HepG2 (cell line): ENCODE results near the gene SRF. TPM values are rescaled to one million over a fixed set of nuclear protein-coding genes. Genes with fewer than 3 reads are reported as not detected.
A peak's percentile ranks its signal among the peaks of the same experiment; 100 is the strongest.

Source experiments
- BRCA1 ChIP-seq: sonication (generic); formaldehyde crosslinking; IDR thresholded peaks from 2 replicates; pipeline ENCODE4 v1.4.0; 2020; ENCODE audit warnings: missing genetic modification reagents
- EZH2 ChIP-seq: conservative IDR thresholded peaks from 2 replicates; pipeline ENCODE4 v1.6.1; 2012; ENCODE audit warnings: mild to moderate bottlenecking, low read depth, low read length, moderate library complexity
- FOSL2 ChIP-seq: sonication (generic); formaldehyde crosslinking; IDR thresholded peaks from 2 replicates; pipeline ENCODE4 v1.4.0; 2020; ENCODE audit warnings: missing genetic modification reagents
- GPN1 ChIP-seq: sonication (generic); formaldehyde crosslinking; IDR thresholded peaks from 2 replicates; pipeline ENCODE4 v1.5.1; 2020; ENCODE audit warnings: missing genetic modification reagents, borderline replicate concordance
- HNF4A ChIP-seq: sonication (generic); formaldehyde crosslinking; IDR thresholded peaks from 2 replicates; pipeline ENCODE4 v1.4.0; 2020; ENCODE audit warnings: missing genetic modification reagents
- IRF2 ChIP-seq: IDR thresholded peaks from 2 replicates; pipeline ENCODE4 v1.6.1; 2018; ENCODE audit warnings: missing genetic modification reagents, missing compliant biosample characterization
- IRX3 ChIP-seq: sonication (generic); formaldehyde crosslinking; IDR thresholded peaks from 2 replicates; pipeline ENCODE4 v1.8.1; 2023; ENCODE audit warnings: mild to moderate bottlenecking, low read depth, missing genetic modification reagents, borderline replicate concordance
- KAT2B ChIP-seq: fragments of 150-350 bp; IDR thresholded peaks from 2 replicates; pipeline ENCODE4 v1.6.1; 2014; ENCODE audit warnings: low read depth, low read length, borderline replicate concordance
- KAT8 ChIP-seq: IDR thresholded peaks from 2 replicates; pipeline ENCODE4 v1.6.1; 2016; ENCODE audit warnings: missing genetic modification reagents, missing compliant biosample characterization
- MXI1 ChIP-seq: IDR thresholded peaks from 3 replicates; pipeline ENCODE4 v1.6.1; 2012; ENCODE audit warnings: low read depth, low read length, inconsistent platforms, borderline replicate concordance
- TMF1 ChIP-seq: sonication (generic); formaldehyde crosslinking; IDR thresholded peaks from 2 replicates; pipeline ENCODE4 v1.8.1; 2022; ENCODE audit warnings: low read depth, missing genetic modification reagents
- ZBTB3 ChIP-seq: sonication (generic); formaldehyde crosslinking; IDR thresholded peaks from 2 replicates; pipeline ENCODE4 v1.4.0; 2020; ENCODE audit warnings: low read depth, mild to moderate bottlenecking, moderate library complexity, missing genetic modification reagents, borderline replicate concordance
- ZBTB7B ChIP-seq: sonication (generic); formaldehyde crosslinking; IDR thresholded peaks from 2 replicates; pipeline ENCODE4 v1.4.0; 2020; ENCODE audit warnings: missing genetic modification reagents
- ZC3H13 ChIP-seq: sonication (generic); formaldehyde crosslinking; IDR thresholded peaks from 2 replicates; pipeline ENCODE4 v1.8.1; 2023; ENCODE audit warnings: mild to moderate bottlenecking, missing genetic modification reagents, moderate library complexity
- ZNF446 ChIP-seq: sonication (generic); formaldehyde crosslinking; IDR thresholded peaks from 2 replicates; pipeline ENCODE4 v1.5.0; 2020; ENCODE audit warnings: mild to moderate bottlenecking, missing genetic modification reagents
- ZNF501 ChIP-seq: sonication (generic); formaldehyde crosslinking; IDR thresholded peaks from 2 replicates; pipeline ENCODE4 v1.5.1; 2020; ENCODE audit warnings: mild to moderate bottlenecking, moderate library complexity, missing genetic modification reagents
- ZNF629 ChIP-seq: sonication (generic); formaldehyde crosslinking; conservative IDR thresholded peaks from 2 replicates; pipeline ENCODE4 v1.5.0; 2020; ENCODE audit warnings: missing genetic modification reagents
- ZNF792 ChIP-seq: IDR thresholded peaks from 2 replicates; pipeline ENCODE4 v1.6.1; 2016
- ZNF878 ChIP-seq: sonication (generic); formaldehyde crosslinking; IDR thresholded peaks from 2 replicates; pipeline ENCODE4 v1.8.1; 2023; ENCODE audit warnings: mild to moderate bottlenecking, missing genetic modification reagents, moderate library complexity
- ZSCAN30 ChIP-seq: sonication (generic); formaldehyde crosslinking; IDR thresholded peaks from 2 replicates; pipeline ENCODE4 v1.5.0; 2020; ENCODE audit warnings: mild to moderate bottlenecking, missing genetic modification reagents
- polyA plus RNA-seq, 8 experiments: library from polyadenylated mRNA; depleted of rRNA in 3 of 8; stranded (reverse) in 7 of 8; unstranded in 1 of 8; fragments of >200 nt; fragmentation: Illumina TruSeq in 4 of 8; extraction: Trizol in 4 of 8; gene quantifications; 2 replicates each; pipeline versions ENCODE4 v1.2.1 to v1.2.3, GENCODE V29; 2011 to 2016; ENCODE audit warnings: low read depth in 4 of 8, missing spikeins in 1 of 8, mixed read lengths in 1 of 8; ENCODE audit not compliant: insufficient read depth in 1 of 8
- total RNA-seq, 5 experiments: library from RNA; depleted of rRNA; stranded (reverse); fragments of >200 nt; fragmentation: Illumina TruSeq; extraction: Trizol; gene quantifications; 2 replicates each; pipeline ENCODE4 v1.2.3, GENCODE V29; 2016; ENCODE audit warnings: low read depth in 1 of 5
- TF ChIP-seq, protein P1 (sequence below): sonication (generic); formaldehyde crosslinking; IDR thresholded peaks from 2 replicates; pipeline ENCODE4 v1.4.0; 2020; ENCODE audit warnings: mild to moderate bottlenecking, missing genetic modification reagents, borderline replicate concordance
- TF ChIP-seq, protein P2 (sequence below): sonication (generic); formaldehyde crosslinking; IDR thresholded peaks from 2 replicates; pipeline ENCODE4 v1.5.0; 2020; ENCODE audit warnings: missing genetic modification reagents
- TF ChIP-seq, protein P3 (sequence below): sonication (generic); formaldehyde crosslinking; IDR thresholded peaks from 2 replicates; pipeline ENCODE4 v1.5.1; 2020; ENCODE audit warnings: mild to moderate bottlenecking, moderate library complexity, missing genetic modification reagents
- TF ChIP-seq, protein P4 (sequence below): fragments of 450-650 bp; IDR thresholded peaks from 2 replicates; pipeline ENCODE4 v1.6.1; 2017; ENCODE audit warnings: mild to moderate bottlenecking

SRF gene
- total and polyA plus RNA-seq, 2 of the 13 experiments (the other 11 are each of a cell fraction or from before 2014, with no cell fraction given) = 25.5 to 44.1 TPM

DNA sequence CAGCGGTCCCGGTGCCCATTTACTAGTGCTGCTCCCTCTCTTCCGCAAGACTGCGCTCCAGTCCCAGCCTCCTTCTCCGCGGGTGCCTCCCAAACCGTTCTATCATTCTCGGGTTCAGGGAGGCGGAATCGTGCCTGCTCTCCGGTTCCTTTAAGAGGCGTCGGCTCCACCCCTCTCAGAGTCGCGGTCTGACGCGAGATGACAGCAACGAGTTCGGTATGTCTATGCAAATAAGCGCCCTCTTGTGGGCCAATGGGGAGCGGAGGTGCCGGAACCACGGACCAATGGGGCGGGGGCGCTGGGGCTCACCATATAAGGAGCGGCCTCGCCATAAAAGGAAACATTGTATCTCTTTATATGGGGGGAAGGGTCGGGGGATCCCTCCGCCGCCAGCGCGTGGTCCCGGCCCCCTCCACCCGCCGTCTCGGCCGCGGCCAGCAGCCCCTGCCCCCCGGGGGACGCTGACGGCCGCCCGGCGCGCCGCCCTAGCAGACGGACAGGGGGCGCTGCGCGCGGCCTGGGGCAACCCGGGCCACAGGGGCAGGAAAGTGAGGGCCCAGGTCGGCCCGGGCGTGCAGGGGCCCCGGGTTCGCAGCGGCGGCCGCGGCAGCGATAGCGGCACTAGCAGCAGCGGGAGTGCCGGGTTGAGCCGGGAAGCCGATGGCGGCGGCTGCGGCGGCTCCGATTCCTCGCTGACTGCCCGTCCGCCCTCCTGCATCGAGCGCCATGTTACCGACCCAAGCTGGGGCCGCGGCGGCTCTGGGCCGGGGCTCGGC, at the start of gene SRF (continued):
- TF ChIP-seq, protein P1, sequence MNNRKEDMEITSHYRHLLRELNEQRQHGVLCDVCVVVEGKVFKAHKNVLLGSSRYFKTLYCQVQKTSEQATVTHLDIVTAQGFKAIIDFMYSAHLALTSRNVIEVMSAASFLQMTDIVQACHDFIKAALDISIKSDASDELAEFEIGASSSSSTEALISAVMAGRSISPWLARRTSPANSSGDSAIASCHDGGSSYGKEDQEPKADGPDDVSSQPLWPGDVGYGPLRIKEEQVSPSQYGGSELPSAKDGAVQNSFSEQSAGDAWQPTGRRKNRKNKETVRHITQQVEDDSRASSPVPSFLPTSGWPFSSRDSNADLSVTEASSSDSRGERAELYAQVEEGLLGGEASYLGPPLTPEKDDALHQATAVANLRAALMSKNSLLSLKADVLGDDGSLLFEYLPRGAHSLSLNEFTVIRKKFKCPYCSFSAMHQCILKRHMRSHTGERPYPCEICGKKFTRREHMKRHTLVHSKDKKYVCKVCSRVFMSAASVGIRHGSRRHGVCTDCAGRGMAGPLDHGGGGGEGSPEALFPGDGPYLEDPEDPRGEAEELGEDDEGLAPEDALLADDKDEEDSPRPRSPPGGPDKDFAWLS = no peak
- TF ChIP-seq IRF2 (CRISPR knock-in tag) = peak; percentile 42; the same call in 1 of the 2 replicates
- TF ChIP-seq, protein P2, sequence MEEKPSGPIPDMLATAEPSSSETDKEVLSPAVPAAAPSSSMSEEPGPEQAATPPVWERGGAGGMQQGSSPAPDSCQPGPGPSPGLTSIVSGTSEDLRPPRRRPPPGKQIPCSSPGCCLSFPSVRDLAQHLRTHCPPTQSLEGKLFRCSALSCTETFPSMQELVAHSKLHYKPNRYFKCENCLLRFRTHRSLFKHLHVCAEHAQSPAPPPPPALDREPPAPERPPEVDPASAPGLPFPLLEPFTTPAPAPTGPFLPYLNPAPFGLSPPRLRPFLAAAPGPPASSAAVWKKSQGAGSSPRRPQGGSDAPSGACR = 0 out of 2 replicates have a peak, but pooled peaks have one; percentile 13
- TF ChIP-seq MXI1 = peak; percentile 86; the same call in 2 of the 3 replicates
- TF ChIP-seq ZNF878 = no peak
- peak; percentile 99 for TF ChIP-seq ZNF501 (CRISPR knock-in tag)
- 0 out of 2 replicates have a peak, but pooled peaks have one; percentile 19 for TF ChIP-seq ZNF629 (CRISPR knock-in tag)
- TF ChIP-seq ZNF792 (CRISPR knock-in tag) = 0 out of 2 replicates have a peak, but pooled peaks have one; percentile 38
- TF ChIP-seq FOSL2 (CRISPR knock-in tag) = no peak
- TF ChIP-seq, protein P3, sequence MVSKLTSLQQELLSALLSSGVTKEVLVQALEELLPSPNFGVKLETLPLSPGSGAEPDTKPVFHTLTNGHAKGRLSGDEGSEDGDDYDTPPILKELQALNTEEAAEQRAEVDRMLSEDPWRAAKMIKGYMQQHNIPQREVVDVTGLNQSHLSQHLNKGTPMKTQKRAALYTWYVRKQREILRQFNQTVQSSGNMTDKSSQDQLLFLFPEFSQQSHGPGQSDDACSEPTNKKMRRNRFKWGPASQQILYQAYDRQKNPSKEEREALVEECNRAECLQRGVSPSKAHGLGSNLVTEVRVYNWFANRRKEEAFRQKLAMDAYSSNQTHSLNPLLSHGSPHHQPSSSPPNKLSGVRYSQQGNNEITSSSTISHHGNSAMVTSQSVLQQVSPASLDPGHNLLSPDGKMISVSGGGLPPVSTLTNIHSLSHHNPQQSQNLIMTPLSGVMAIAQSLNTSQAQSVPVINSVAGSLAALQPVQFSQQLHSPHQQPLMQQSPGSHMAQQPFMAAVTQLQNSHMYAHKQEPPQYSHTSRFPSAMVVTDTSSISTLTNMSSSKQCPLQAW = peak; percentile 90
- no peak; the same call in 1 of the 2 replicates for TF ChIP-seq BRCA1 (CRISPR knock-in tag)
- no peak for TF ChIP-seq GPN1 (CRISPR knock-in tag)
- no peak for TF ChIP-seq IRX3 (CRISPR knock-in tag)
- TF ChIP-seq HNF4A = no peak; the same call in 1 of the 2 replicates
- TF ChIP-seq TMF1 (CRISPR knock-in tag) = peak; percentile 86
- TF ChIP-seq ZC3H13 (CRISPR knock-in tag) = peak; percentile 73; the same call in 1 of the 2 replicates
- no peak for TF ChIP-seq KAT2B
- no peak; the same call in 1 of the 2 replicates for TF ChIP-seq ZNF446
- TF ChIP-seq KAT8 (CRISPR knock-in tag) = no peak
- TF ChIP-seq, protein P4, sequence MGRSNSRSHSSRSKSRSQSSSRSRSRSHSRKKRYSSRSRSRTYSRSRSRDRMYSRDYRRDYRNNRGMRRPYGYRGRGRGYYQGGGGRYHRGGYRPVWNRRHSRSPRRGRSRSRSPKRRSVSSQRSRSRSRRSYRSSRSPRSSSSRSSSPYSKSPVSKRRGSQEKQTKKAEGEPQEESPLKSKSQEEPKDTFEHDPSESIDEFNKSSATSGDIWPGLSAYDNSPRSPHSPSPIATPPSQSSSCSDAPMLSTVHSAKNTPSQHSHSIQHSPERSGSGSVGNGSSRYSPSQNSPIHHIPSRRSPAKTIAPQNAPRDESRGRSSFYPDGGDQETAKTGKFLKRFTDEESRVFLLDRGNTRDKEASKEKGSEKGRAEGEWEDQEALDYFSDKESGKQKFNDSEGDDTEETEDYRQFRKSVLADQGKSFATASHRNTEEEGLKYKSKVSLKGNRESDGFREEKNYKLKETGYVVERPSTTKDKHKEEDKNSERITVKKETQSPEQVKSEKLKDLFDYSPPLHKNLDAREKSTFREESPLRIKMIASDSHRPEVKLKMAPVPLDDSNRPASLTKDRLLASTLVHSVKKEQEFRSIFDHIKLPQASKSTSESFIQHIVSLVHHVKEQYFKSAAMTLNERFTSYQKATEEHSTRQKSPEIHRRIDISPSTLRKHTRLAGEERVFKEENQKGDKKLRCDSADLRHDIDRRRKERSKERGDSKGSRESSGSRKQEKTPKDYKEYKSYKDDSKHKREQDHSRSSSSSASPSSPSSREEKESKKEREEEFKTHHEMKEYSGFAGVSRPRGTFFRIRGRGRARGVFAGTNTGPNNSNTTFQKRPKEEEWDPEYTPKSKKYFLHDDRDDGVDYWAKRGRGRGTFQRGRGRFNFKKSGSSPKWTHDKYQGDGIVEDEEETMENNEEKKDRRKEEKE = no peak
- 0 out of 2 replicates have a peak, but pooled peaks have one; percentile 8 for TF ChIP-seq ZBTB3 (CRISPR knock-in tag)
- TF ChIP-seq ZBTB7B = peak; percentile 54; the same call in 1 of the 2 replicates
- no peak for TF ChIP-seq EZH2
- no peak for TF ChIP-seq ZSCAN30
